Right hindlimb (tissue), 1 donor: ENCODE results near the gene CDK8.
A peak's percentile ranks its signal among the peaks of the same experiment; 100 is the strongest.

Experiments
- DNase-seq: peaks from one replicate; pipeline ENCODE4 v3.0.0-alpha.2; 2018

Gene CDK8

DNA sequence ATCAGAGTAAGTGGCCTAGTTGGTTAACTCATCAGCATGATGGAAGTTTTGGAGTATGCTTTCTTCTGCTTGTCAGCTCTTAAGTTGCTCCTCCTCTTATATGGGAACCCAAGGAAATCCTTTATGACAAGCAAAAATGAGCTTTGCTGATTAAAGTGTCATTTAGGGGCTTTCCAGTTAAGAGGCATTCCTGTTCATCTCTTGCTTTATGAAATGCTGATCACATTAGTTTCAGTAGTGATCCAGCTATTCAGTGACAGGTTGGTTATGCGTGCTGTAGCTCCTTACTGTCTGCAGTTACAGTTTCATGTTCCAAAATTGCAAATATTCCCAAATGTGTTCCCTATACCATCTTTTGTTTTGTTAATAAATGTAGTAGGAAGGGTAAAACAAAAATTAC is 146.6 kb downstream of the CDK8 start:
- no peak for DNase-seq

DNA sequence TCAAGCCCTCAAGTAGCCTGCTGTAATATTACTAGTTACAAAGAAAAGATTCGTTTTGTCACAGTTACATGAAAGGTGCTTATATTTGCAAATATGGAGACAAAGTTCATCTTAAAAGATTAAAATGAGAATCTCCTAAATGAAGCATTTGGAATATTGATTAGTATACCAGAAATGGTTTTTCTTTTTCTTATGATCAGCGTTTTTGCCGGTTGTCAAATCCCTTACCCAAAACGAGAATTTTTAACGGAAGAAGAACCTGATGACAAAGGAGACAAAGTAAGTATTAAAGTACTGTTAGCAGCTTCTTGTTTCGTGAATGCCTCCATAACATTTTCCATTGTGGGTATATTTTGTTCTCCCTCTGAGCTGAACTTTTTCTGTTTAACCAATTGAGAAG is 147.1 kb downstream of the CDK8 start:
- DNase-seq: no peak

GRCh38 chr13:26401578-26402021 is 147.7 kb downstream of the CDK8 start:
- no peak for DNase-seq

- no peak for DNase-seq
Observed at GRCh38 chr13:26406791-26407190, 152.9 kb downstream of the CDK8 start.

GRCh38 chr13:26411206-26411605 is 157.3 kb downstream of the CDK8 start:
- no peak for DNase-seq

DNA sequence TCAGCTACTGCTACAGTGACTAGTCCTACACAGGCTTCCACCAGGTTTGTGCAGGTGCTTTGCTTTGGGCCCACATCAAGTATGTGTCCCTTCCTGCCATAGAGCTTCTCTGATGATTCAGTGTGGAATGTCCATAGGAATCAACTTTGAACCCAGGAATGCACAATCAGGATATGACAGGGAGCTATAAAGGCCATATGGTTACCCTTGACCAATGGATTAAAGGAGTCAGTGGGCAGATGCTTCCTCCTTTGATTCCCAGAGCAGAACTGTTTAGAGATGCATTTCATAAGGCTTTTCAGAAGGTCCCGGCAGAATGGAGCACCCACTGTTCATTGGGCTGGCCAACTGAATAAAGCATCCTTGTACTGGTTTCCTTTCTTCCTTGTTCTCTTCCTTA is 158.3 kb downstream of the CDK8 start:
- DNase-seq: no peak

GRCh38 chr13:26412936-26413716 is 159.2 kb downstream of the CDK8 start:
- no peak for DNase-seq

- no peak for DNase-seq
Observed at GRCh38 chr13:26420282-26420960, 166.5 kb downstream of the CDK8 start.

DNA sequence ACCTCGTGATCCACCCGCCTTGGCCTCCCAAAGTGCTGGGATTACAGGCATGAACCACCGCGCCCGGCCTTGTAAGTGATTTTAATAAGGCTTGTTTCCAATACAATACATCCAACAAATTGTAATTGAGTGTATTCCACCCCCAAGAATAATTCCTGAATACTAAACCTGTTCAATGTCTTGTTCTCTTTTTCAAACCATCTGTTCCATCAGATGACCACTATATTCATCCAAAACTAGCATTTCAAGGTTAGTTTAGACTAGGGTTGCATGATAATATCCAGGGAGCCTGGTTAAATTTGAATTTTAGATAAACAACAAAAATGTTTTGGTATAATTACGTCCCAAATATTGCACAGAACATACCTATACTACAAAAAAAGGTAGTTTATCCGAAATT is 168.1 kb downstream of the CDK8 start:
- DNase-seq: no peak

DNA sequence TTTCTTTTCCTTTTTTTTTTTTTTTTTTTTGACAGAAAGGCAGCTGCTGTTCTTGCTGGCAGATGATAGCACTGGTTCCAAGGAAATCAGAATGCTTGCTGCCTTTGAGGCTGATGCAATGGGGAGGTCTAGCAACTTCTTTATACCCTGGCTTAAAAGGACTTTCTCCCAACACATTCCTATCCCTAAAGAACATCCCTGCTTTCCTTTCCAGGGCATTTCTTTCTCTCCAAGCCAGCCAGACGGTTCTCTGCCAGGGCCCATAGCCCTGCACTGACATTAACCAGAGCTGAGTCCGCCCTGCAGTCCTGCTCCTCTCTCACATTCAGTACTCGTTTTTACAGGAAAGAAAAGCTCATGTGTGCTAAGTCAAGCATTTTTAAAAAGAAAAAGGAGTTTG is 169.7 kb downstream of the CDK8 start:
- DNase-seq: peak; percentile 68

DNA sequence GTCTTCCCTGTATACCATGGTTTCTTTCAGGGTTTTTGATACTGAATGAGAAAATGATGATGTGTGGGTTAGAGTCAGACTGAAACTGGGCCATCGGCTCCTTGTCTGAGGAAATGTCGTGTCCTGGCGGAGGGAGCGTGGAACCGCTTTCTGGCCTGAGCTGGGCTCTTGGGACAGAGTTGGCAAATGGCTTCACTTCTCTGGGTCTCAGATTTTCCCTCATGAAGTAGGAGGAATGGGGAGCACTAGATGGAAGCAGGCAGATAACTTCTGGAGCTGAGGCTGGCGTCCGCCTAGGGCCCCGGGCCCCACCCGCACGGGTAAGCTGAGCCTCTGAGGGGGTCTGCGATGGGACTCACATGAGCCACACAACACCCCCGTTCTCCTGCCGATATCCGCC is 170.3 kb downstream of the CDK8 start:
- no peak for DNase-seq

DNA sequence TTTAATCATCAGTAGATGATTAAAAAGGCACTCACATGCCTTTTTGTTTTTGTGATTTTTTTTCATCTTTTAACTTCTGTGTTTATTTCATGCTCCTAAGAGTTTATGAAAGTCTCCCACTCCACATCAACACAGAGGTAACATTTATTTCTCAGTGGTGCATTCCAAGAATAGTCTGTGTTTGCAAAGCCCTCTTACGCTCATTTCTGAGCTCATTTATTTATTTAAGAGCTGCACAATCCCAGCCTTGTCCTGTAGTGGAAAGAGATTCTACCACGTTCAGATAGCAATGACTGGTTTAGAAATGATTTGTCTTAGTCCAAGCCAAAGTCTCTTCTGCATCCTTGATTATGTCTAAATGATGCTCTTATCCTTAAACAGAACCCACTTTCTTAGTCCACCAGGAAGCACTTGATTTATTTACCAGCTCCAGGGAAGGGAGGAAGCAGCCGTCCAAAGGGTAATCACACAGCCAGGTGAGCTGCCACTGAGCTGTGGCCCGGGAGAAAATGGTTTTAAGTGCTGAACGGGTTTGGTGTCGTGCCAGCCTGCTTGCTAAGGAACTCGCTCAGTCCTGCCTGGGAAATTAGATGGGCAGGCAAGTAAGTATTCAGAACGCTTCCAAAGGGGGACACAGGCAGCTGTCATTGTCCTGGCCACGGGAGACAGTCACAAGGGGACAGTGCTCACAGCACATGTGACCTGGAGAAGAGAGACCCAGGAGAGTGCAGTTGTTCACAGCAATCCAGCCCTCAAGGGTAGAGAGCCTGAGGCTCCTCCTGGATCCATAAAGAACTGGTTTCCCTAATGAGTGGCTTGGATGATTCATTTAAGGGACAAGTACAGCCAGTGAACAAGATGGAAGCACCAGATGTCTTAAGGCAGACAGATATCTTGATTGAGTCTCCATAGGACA is 171.8 kb downstream of the CDK8 start:
- peak; percentile 35 for DNase-seq

GRCh38 chr13:26433776-26434175 is 179.8 kb downstream of the CDK8 start:
- no peak for DNase-seq

- DNase-seq: no peak
Observed at GRCh38 chr13:26435171-26435570, 181.2 kb downstream of the CDK8 start.

DNA sequence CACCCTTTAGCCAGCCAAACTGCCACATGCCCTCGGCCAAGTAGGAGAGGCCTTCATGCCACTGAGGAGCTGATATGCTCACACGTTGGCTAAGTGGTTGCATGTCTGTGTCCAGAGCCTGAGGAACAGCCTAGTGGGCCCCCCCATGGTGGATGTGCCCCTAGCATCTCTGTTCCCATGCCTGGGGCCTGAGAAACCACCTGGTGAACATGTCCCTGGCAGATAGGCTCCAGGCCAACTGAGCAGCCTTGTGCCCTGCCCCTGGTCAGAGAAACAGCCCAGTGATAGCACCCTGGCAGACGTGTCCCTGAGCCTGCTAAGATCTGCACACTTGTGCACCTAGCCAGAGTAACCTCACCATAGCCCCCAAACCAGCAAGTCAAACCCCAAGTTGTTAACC is 181.7 kb downstream of the CDK8 start:
- no peak for DNase-seq

GRCh38 chr13:26436914-26437313 is 183.0 kb downstream of the CDK8 start:
- no peak for DNase-seq

GRCh38 chr13:26440111-26440510 is 186.2 kb downstream of the CDK8 start:
- DNase-seq: no peak

DNA sequence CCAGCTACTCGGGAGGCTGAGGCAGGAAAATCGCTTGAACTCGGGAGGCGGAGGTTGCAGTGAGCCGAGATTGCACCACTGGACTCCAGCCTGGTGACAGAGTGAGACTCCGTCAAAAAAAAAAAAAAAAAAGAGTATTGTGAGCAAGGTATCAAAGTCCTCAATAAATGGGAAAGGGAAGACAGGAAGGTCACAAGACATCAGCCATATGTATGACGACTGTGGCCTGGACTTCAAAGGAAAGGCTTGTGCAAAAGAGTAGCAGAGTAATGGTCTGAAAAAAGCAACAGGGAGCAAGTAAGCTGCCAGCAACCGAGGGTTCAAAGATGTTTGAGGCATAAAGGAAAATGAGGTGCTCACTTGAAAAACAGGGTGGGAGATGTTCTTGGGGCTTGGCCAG is 187.5 kb downstream of the CDK8 start:
- DNase-seq: no peak

- no peak for DNase-seq
Observed at GRCh38 chr13:26442541-26442940, 188.6 kb downstream of the CDK8 start.

DNA sequence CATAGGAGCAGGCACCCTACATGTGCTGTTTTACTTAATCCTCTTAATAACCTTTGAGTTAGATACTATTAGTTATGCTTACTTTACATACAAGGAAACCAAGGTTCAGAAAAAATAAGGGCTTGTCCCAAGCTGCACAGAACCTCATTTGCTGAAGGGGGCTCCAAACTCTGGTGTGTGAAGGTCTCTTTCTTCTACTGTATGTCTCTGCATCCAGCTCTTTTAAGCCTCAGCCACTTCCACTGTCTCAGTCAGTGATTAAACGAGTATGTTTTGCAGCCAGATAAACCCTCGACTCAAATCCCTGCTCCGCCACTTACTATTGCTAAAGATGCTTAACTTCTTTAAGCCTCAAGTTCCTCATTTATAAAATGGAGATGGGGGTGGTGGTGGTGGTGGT is 191.2 kb downstream of the CDK8 start:
- DNase-seq: no peak

GRCh38 chr13:26446751-26447150 is 192.8 kb downstream of the CDK8 start:
- DNase-seq: no peak

DNA sequence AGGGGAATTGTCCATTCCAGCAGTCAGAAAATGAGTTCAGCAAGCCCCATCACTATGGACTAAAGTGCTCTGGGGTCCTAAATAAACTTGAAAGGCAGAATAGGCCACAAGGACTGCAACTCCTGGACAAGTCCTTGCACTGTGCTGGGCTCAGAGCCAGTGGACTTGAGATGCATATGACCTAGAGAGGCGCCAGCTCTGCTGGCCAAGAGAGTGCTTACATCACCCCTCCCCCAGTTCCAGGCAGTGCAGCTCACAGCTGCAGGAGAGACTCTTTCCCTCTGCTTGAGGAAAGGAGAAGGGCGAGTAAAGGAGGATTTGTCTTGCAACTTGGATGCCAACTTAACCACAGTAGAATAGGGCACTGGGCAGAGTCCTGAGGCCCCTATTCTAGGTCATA is 194.1 kb downstream of the CDK8 start:
- no peak for DNase-seq

DNA sequence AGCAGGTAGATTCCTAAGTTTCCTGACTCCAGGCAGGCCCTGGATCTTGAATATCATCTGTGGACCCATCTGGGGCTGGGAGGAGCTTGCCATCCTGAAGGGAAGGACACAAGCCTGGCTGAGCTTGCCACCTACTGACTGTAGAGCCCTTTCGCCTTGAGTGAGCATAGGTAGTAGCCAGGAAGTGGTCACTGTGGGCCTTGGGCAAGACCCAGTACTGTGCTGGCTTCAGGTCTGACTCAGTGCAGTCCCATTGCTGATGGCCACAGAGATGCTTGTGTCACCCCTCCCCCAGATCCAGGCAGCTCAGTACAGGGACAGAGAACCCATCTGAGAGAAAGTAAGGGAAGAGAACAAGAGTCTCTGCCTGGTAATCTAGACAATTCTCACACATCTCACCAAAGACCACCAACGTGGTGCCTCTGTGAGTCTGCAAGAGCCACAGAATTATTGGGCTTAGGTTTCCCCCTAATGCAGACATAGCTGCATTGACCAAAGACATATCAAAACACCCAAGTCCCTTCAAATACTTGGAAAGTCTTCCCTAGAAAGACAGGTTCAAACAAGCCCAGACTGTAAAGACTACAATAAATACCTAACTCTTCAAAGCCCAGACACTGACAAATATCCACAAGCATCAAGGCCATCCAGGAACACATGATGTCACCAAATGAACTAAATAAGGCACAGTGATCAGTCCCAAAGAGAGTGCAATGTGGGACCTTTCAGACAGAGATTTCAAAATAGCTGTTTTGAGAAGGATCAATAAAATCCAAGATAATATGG is 195.3 kb downstream of the CDK8 start:
- no peak for DNase-seq
